Suprapubic skin (tissue), 4 donors: ENCODE measurements around the gene RIPOR3. TPM values are rescaled to one million over a fixed set of nuclear protein-coding genes. Genes with fewer than 3 reads are reported as not detected.

Experiments
- DNase-seq, 2 donors: peaks; one replicate each; pipeline ENCODE4 v3.0.0-alpha.2; 2019; ENCODE audit warnings: low spot score in 2 of 2
- H3K27ac ChIP-seq: fragments of 200-600 bp; sonication (generic); one replicate; pipeline ENCODE4 v1.5.1; 2019
- H3K27me3 ChIP-seq: fragments of 200-600 bp; sonication (generic); one replicate; pipeline ENCODE4 v1.5.1; 2019
- H3K36me3 ChIP-seq: fragments of 200-600 bp; sonication (generic); one replicate; pipeline ENCODE4 v1.5.1; 2019
- H3K4me1 ChIP-seq: fragments of 200-600 bp; sonication (generic); one replicate; pipeline ENCODE4 v1.5.1; 2019
- H3K4me3 ChIP-seq: fragments of 200-600 bp; sonication (generic); one replicate; pipeline ENCODE4 v1.5.1; 2019; ENCODE audit warnings: mild to moderate bottlenecking
- H3K9me3 ChIP-seq: fragments of 200-600 bp; sonication (generic); one replicate; pipeline ENCODE4 v1.5.1; 2019
- CTCF ChIP-seq, 2 donors: fragments of 200-600 bp in 1 of 2; fragments of 450-650 bp in 1 of 2; sonication (generic) in 1 of 2; IDR thresholded peaks; one replicate each; pipeline ENCODE4 v1.5.1; 2016 to 2019; ENCODE audit warnings: antibody characterized with exemption in 2 of 2, mild to moderate bottlenecking in 1 of 2, moderate library complexity in 1 of 2
- EP300 ChIP-seq: sonication (generic); formaldehyde crosslinking; IDR thresholded peaks from one replicate; pipeline ENCODE4 v1.6.1; 2017; ENCODE audit warnings: antibody characterized with exemption
- POLR2A ChIP-seq, 2 donors: fragments of 450-650 bp; IDR thresholded peaks; one replicate each; pipeline ENCODE4 v1.6.1; 2017; ENCODE audit warnings: antibody characterized with exemption in 2 of 2, mild to moderate bottlenecking in 2 of 2, moderate library complexity in 2 of 2
- POLR2AphosphoS5 ChIP-seq, 3 donors: sonication (generic); formaldehyde crosslinking; IDR thresholded peaks; one replicate each; pipeline ENCODE4 v1.6.1; 2017; ENCODE audit warnings: antibody characterized with exemption in 3 of 3
- WGBS: methylation state at CpG from one replicate; pipeline ENCODE4 v1.1.5; 2018; 5-methylcytosine and 5-hydroxymethylcytosine counted together
- total RNA-seq, 4 donors: library from RNA; depleted of rRNA; stranded (reverse); fragments of >200 nt; gene quantifications; one replicate each; pipeline ENCODE4 v1.1.0, GENCODE V29; 2016

The RIPOR3 gene
- total RNA-seq, 4 donors from 2014 or later: 3.3 to 10.1 (median 5.3) TPM

GRCh38 chr20:50598074-50598473, 93.3 kb downstream of the RIPOR3 start:
- DNase-seq: no peak

GRCh38 chr20:50597406-50597969, 93.9 kb downstream of the RIPOR3 start:
- no peak for TF ChIP-seq POLR2A (IDR thresholded peaks at IDR 0.05)
- no peak for TF ChIP-seq CTCF (IDR thresholded peaks at IDR 0.05)
- TF ChIP-seq EP300: no peak
- TF ChIP-seq POLR2AphosphoS5 (IDR thresholded peaks at IDR 0.05): no peak
- Histone ChIP-seq H3K4me3 (no peak overlapping the region), H3K27ac (no peak overlapping the region), H3K27me3 (peaks cover 10% of the 10 kb centered on the region), H3K36me3 (no peaks in the 10 kb centered on the region), H3K4me1 (no peaks in the 10 kb centered on the region), H3K9me3 (no peaks in the 10 kb centered on the region)
- DNase-seq: no peak
- 79% methylated on average over 13 of the region's 22 CpGs for WGBS

More at GRCh38 chr20:50598074-50598473, 93.3 kb downstream of the RIPOR3 start:
- Histone ChIP-seq H3K27ac (no peak overlapping the region), H3K4me3 (no peak overlapping the region), H3K36me3 (no peaks in the 10 kb centered on the region), H3K9me3 (no peaks in the 10 kb centered on the region), H3K27me3 (peaks cover 10% of the 10 kb centered on the region), H3K4me1 (no peaks in the 10 kb centered on the region)
- WGBS: 72% methylated on average over 7 of the region's 7 CpGs
- no peak for TF ChIP-seq POLR2A (IDR thresholded peaks at IDR 0.05)

GRCh38 chr20:50596694-50597021, 94.7 kb downstream of the RIPOR3 start:
- TF ChIP-seq CTCF (IDR thresholded peaks at IDR 0.05) (no peak), POLR2AphosphoS5 (IDR thresholded peaks at IDR 0.05) (no peak), EP300 (no peak), POLR2A (IDR thresholded peaks at IDR 0.05) (no peak)
- WGBS: 81% methylated on average over 11 of the region's 11 CpGs

GRCh38 chr20:50595988-50596693, 95.2 kb downstream of the RIPOR3 start:
- no peak for DNase-seq
- Histone ChIP-seq H3K4me1 (no peaks in the 10 kb centered on the region), H3K9me3 (no peaks in the 10 kb centered on the region), H3K36me3 (no peaks in the 10 kb centered on the region), H3K4me3 (no peak overlapping the region), H3K27ac (no peak overlapping the region), H3K27me3 (peaks cover 10% of the 10 kb centered on the region)
- TF ChIP-seq POLR2A (IDR thresholded peaks at IDR 0.05) (no peak), POLR2AphosphoS5 (IDR thresholded peaks at IDR 0.05) (no peak), CTCF (IDR thresholded peaks at IDR 0.05) (no peak), EP300 (no peak)
- 34% methylated on average over 15 of the region's 15 CpGs for WGBS

More at GRCh38 chr20:50596694-50597021, 94.7 kb downstream of the RIPOR3 start:
- DNase-seq: no peak
- Histone ChIP-seq H3K36me3 (no peaks in the 10 kb centered on the region), H3K27ac (no peak overlapping the region), H3K4me1 (no peaks in the 10 kb centered on the region), H3K9me3 (no peaks in the 10 kb centered on the region), H3K27me3 (peaks cover 10% of the 10 kb centered on the region), H3K4me3 (no peak overlapping the region)

- no peaks in the 10 kb centered on the region for H3K36me3 ChIP-seq
- no peaks in the 10 kb centered on the region for H3K4me1 ChIP-seq
- TF ChIP-seq CTCF (IDR thresholded peaks at IDR 0.05): no peak
- TF ChIP-seq POLR2AphosphoS5 (IDR thresholded peaks at IDR 0.05): no peak
- TF ChIP-seq EP300: no peak
- TF ChIP-seq POLR2A (IDR thresholded peaks at IDR 0.05): no peak
- no peak overlapping the region for H3K4me3 ChIP-seq
- peaks cover 10% of the 10 kb centered on the region for H3K27me3 ChIP-seq
- no peak overlapping the region for H3K27ac ChIP-seq
- DNase-seq: no peak
- H3K9me3 ChIP-seq: no peaks in the 10 kb centered on the region
- WGBS: 60% methylated on average over 5 of the region's 6 CpGs
These were observed 95.9 kb downstream of the RIPOR3 start for GRCh38 chr20:50595433-50595895.
